MM.1S (cell line): ENCODE results near the gene GPSM1.

Experiments
- CTCF ChIP-seq: fragments of 300-600 bp; sonication (generic); IDR thresholded peaks from 2 replicates; pipeline ENCODE4 v1.5.1; 2016; ENCODE audit warnings: antibody characterized with exemption, low read length, mixed read lengths
- EZH2 ChIP-seq: fragments of 300-600 bp; sonication (generic); optimal IDR thresholded peaks from 2 replicates; pipeline ENCODE3; 2017; ENCODE audit warnings: low read depth, mild to moderate bottlenecking, antibody characterized with exemption, low read length, mixed read lengths
- EZH2phosphoT487 ChIP-seq: fragments of 300-600 bp; sonication (generic); IDR thresholded peaks from 2 replicates; pipeline ENCODE4 v1.6.1; 2018; ENCODE audit warnings: antibody characterized with exemption, low read length

GRCh38 chr9:136284311-136284710, 43.0 kb upstream of the GPSM1 start:
- TF ChIP-seq CTCF (no peak), EZH2phosphoT487 (no peak), EZH2 (no peak)
